Upper lobe of right lung (tissue), 1 donor: ENCODE measurements around the gene PLEKHA5. TPM values are rescaled to one million over a fixed set of nuclear protein-coding genes. Genes with fewer than 3 reads are reported as not detected.

ENCODE experiments used
- ATAC-seq: fragments of 200-7000 bp; cut with Tn5 transposase; one replicate; pipeline ENCODE4 v1.9.1; 2020; ENCODE audit warnings: mild to moderate bottlenecking, moderate library complexity
- DNase-seq: peaks from one replicate; pipeline ENCODE4 v3.0.0-alpha.2; 2020
- H3K27ac ChIP-seq: fragments of 200-600 bp; one replicate; pipeline ENCODE4 v1.8.0; 2022
- H3K27me3 ChIP-seq: fragments of 200-600 bp; one replicate; pipeline ENCODE4 v1.8.0; 2022; ENCODE audit warnings: mild to moderate bottlenecking
- H3K36me3 ChIP-seq: fragments of 200-600 bp; one replicate; pipeline ENCODE4 v1.8.0; 2022
- H3K4me1 ChIP-seq: fragments of 200-600 bp; one replicate; pipeline ENCODE4 v1.8.0; 2022
- H3K4me3 ChIP-seq: fragments of 200-600 bp; one replicate; pipeline ENCODE4 v1.8.0; 2022; ENCODE audit warnings: mild to moderate bottlenecking
- H3K9me3 ChIP-seq: fragments of 200-600 bp; one replicate; pipeline ENCODE4 v1.8.0; 2022
- CTCF ChIP-seq: fragments of 200-600 bp; IDR thresholded peaks from one replicate; pipeline ENCODE4 v1.8.0; 2022; ENCODE audit warnings: antibody characterized with exemption
- intact Hi-C: fragments of 100-400 bp; cut with DNase I; formaldehyde crosslinking; loops from one replicate; pipeline ENCODE4 v1.11.0; 2022
- total RNA-seq: library from RNA; stranded (reverse); fragmentation: NEBNext Ultra II Directional; extraction: Animal tissue kit (Norgen Biotek cat#: 25700); gene quantifications from one replicate; pipeline ENCODE4 v1.2.1, GENCODE V29; 2021
- donor health status: DM: no; HTN: yes; CAD: no; lungs with severe emphysema.

The PLEKHA5 gene
- total RNA-seq, 1 donor from 2014 or later = 30.2 TPM

DNA sequence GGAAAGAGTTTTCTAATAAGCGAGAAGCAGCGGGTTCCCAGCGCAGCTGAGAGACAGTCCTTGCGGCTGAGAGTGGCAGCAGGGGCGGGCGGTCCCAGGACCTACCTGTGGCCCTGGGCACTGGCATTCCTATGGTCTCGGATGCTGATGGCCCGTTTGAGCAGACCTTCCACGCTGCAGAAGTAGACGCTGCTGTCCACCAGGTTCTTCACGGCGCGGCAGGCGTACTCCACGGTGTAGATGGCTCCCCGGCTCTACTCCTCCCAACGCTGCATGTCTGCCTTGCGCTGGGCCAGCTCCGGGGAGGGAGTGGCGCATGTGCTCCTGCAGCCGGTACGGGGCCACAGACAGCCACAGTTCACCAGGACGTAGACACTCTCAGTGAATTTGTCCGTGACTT lies 21.8 kb upstream of the PLEKHA5 start:
- intact Hi-C loops = no loop called here
- peaks cover 5% of the 10 kb centered on the region for H3K27me3 ChIP-seq
- H3K9me3 ChIP-seq = no peaks in the 10 kb centered on the region
- no peaks in the 10 kb centered on the region for H3K36me3 ChIP-seq
- DNase-seq (no peak), ATAC-seq (no peak)
- H3K27ac ChIP-seq = no peak overlapping the region
- no peaks in the 10 kb centered on the region for H3K4me1 ChIP-seq
- no peak for TF ChIP-seq CTCF
- H3K4me3 ChIP-seq = no peak overlapping the region

- H3K4me1 ChIP-seq = no peaks in the 10 kb centered on the region
- ATAC-seq (no peak), DNase-seq (no peak)
- H3K4me3 ChIP-seq = no peak overlapping the region
- intact Hi-C loops = no loop called here
- no peaks in the 10 kb centered on the region for H3K36me3 ChIP-seq
- H3K9me3 ChIP-seq = no peaks in the 10 kb centered on the region
- no peak overlapping the region for H3K27ac ChIP-seq
- no peak for TF ChIP-seq CTCF
- H3K27me3 ChIP-seq = no peaks in the 10 kb centered on the region
Observed at GRCh38 chr12:19110221-19110940, 19.2 kb upstream of the PLEKHA5 start.

- H3K27me3 ChIP-seq = no peaks in the 10 kb centered on the region
- TF ChIP-seq CTCF = no peak
- H3K4me3 ChIP-seq = no peak overlapping the region
- intact Hi-C loops = no loop called here
- no peak for ATAC-seq
- DNase-seq = no peak
- no peak overlapping the region for H3K27ac ChIP-seq
- H3K9me3 ChIP-seq = no peaks in the 10 kb centered on the region
- H3K36me3 ChIP-seq = no peaks in the 10 kb centered on the region
- H3K4me1 ChIP-seq = no peaks in the 10 kb centered on the region
Observed at GRCh38 chr12:19113464-19113863, 16.1 kb upstream of the PLEKHA5 start.

DNA sequence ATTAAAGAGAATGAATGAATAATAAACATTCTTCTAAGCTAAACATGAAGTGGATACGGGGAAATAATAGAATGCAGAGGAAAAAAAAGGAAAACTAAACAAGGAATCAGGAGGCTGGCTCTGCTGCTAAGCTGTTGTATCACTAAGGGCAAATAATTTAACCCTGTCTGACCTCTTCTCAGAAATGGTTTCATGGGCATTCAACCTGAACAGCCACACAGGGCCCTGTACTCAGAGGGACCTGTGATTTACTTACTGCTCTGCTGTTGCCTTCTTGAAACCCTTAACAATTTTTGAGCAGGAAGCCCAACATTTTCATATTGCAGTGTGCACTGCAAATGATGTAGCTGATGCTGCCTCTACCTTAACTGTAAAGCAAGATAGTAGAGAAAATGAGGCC lies 14.2 kb upstream of the PLEKHA5 start:
- no peak overlapping the region for H3K27ac ChIP-seq
- H3K4me3 ChIP-seq = no peak overlapping the region
- no peak for TF ChIP-seq CTCF
- no peak for ATAC-seq
- H3K9me3 ChIP-seq = no peaks in the 10 kb centered on the region
- no peaks in the 10 kb centered on the region for H3K27me3 ChIP-seq
- intact Hi-C loops = no loop called here
- no peaks in the 10 kb centered on the region for H3K36me3 ChIP-seq
- no peak for DNase-seq
- no peaks in the 10 kb centered on the region for H3K4me1 ChIP-seq

GRCh38 chr12:19119440-19119839 lies 10.1 kb upstream of the PLEKHA5 start:
- ATAC-seq (no peak), DNase-seq (no peak)
- no peak overlapping the region for H3K4me3 ChIP-seq
- no peaks in the 10 kb centered on the region for H3K36me3 ChIP-seq
- TF ChIP-seq CTCF = no peak
- H3K27me3 ChIP-seq = no peaks in the 10 kb centered on the region
- intact Hi-C loops = no loop called here
- H3K4me1 ChIP-seq = no peaks in the 10 kb centered on the region
- H3K27ac ChIP-seq = no peak overlapping the region
- H3K9me3 ChIP-seq = no peaks in the 10 kb centered on the region

- H3K9me3 ChIP-seq = no peaks in the 10 kb centered on the region
- H3K27ac ChIP-seq = no peak overlapping the region
- intact Hi-C loops = no loop called here
- no peak for ATAC-seq
- no peak for TF ChIP-seq CTCF
- no peaks in the 10 kb centered on the region for H3K4me1 ChIP-seq
- H3K4me3 ChIP-seq = no peak overlapping the region
- no peak for DNase-seq
- no peaks in the 10 kb centered on the region for H3K36me3 ChIP-seq
- no peaks in the 10 kb centered on the region for H3K27me3 ChIP-seq
Observed at GRCh38 chr12:19120795-19121194, 8.7 kb upstream of the PLEKHA5 start.
